HT1080 (cell line): ENCODE results near the gene IFI30. TPM values are rescaled to one million over a fixed set of nuclear protein-coding genes. Genes with fewer than 3 reads are reported as not detected.
A peak's percentile ranks its signal among the peaks of the same experiment; 100 is the strongest.

Experiments
- DNase-seq: peaks from one replicate; pipeline ENCODE4 v3.0.0-alpha.2; 2015; ENCODE audit warnings: low read depth
- small RNA-seq: library from RNA; depleted of rRNA; stranded (forward); fragments of <200 nt; gene quantifications from one replicate; pipeline ENCODE3, GENCODE V24; 2014
- total RNA-seq: library from RNA; depleted of rRNA; stranded (reverse); fragments of >200 nt; shearing (Covaris generic); gene quantifications from 2 replicates; pipeline ENCODE4 v1.2.3, GENCODE V29; 2014; rRNA removed

Gene IFI30
- total RNA-seq, 1 experiment from 2014 or later = 1.5 TPM

DNA sequence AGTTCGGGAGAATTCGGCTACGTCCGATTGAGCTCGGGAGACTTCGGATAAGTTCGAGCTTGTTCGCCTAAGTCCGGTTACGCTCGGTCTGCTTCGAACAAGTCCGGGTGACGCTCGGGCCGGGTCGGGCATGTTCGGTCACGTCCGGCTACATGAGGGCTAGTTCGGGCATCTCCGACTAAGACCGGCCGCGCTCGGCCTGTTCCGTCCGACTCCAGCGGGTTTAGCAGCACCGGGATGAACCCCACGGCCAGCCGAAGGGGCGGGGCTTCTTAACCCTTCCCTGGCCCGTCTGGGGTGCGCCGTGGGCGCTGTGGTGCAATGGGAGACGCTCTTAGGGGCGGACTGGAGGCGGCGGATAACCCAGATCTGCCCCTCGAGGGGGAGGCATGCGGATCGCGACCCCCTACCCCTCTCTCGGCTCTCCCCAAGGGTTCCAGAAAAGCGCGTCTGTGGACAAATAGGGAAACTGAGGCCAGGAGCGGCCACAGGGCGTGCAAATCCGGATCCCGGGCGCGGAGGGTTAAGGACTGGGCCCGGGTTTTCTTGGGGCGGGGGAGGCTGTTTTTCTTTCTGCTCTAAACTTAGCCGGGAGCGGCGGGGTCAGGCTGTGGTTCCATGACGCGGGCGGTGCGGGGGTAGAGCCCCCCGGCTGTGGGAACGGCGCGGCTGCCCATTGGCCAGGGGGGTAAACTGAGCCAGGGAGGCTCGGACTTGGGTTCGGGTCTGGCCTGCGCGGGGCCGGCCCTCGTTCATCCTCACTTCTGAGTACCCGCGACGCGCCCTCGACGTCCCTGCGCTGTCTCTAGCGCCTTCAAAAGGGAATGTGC, 51.1 kb downstream of the IFI30 start:
- peak; percentile 96 for DNase-seq

DNA sequence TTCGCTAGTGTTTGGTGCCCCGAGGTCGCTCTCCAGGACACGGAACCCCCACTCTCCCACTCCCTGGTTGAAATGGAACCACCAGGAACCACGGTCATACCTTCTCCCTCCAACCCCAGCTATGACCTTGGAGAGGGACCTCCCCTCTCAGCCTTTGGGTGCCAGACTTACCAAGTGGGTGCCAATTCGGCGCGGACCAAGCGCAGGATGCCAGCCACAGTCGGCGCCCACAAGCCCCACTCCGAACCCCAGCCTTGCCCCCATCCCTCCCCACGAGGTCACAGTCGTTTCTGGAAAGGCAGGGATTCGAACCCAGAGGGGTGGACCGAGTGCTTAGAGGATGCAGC, 51.7 kb downstream of the IFI30 start:
- no peak for DNase-seq

- no peak for DNase-seq
These were observed 52.3 kb downstream of the IFI30 start, which contains the start of gene PDE4C for GRCh38 chr19:18225702-18226468. TSS of gene PDE4C (minus strand) at chr19:18226438. CDS start at chr19:18226415, 23 bp downstream.

- no peak for DNase-seq
These were observed 53.6 kb downstream of the IFI30 start for GRCh38 chr19:18226956-18227780.

Small RNA genes within 50 kb of the gene (small RNA-seq; reads per million reads assigned to genes)
- not detected for gene IFI30

Other genes with a start within 250 kb of the IFI30 start
- 50.8 and 70.0 TPM in 2 replicates for gene CCDC124, start 240.8 kb upstream of the IFI30 start, total RNA-seq
- gene KCNN1, start 206.7 kb upstream of the IFI30 start, total RNA-seq = not detected in 2 replicates
- gene ARRDC2, start 165.6 kb upstream of the IFI30 start, total RNA-seq = 8.7 and 10.3 TPM in 2 replicates
- 0.13 and 1.0 TPM in 2 replicates for gene IL12RB1, start 86.9 kb upstream of the IFI30 start, total RNA-seq
- 1.4 and 2.3 TPM in 2 replicates for gene MAST3, start 76.0 kb upstream of the IFI30 start, total RNA-seq
- gene PIK3R2, start 20.6 kb upstream of the IFI30 start, total RNA-seq = 17.5 and 21.1 TPM in 2 replicates
- gene MPV17L2, start 19.4 kb downstream of the IFI30 start, total RNA-seq = 17.0 and 23.4 TPM in 2 replicates
- 1.3 and 2.4 TPM in 2 replicates for gene RAB3A, start 30.2 kb downstream of the IFI30 start, total RNA-seq
- 0.13 TPM in 1 of 2 replicates, not detected in the other for gene PDE4C, start 52.6 kb downstream of the IFI30 start, total RNA-seq
- not detected in 2 replicates for gene IQCN, start 100.6 kb downstream of the IFI30 start, total RNA-seq
- 55.4 and 64.5 TPM in 2 replicates for gene JUND, start 107.8 kb downstream of the IFI30 start, total RNA-seq
- gene LSM4, start 149.3 kb downstream of the IFI30 start, total RNA-seq = 456 and 535 TPM in 2 replicates
- gene PGPEP1, start 166.8 kb downstream of the IFI30 start, total RNA-seq = 9.1 and 20.9 TPM in 2 replicates
- 97.3 and 120 TPM in 2 replicates for gene GDF15, start 212.3 kb downstream of the IFI30 start, total RNA-seq
- gene LRRC25, start 223.8 kb downstream of the IFI30 start, total RNA-seq = not detected in 2 replicates
- 108 and 118 TPM in 2 replicates for gene SSBP4, start 245.6 kb downstream of the IFI30 start, total RNA-seq